A549 (cell line): ENCODE measurements around the gene AUTS2. TPM values are rescaled to one million over a fixed set of nuclear protein-coding genes. Genes with fewer than 3 reads are reported as not detected.

Source experiments
- ATAC-seq, 2 experiments: fragments of 200-7000 bp in 1 of 2; fragments of >200 bp in 1 of 2; cut with Nextera tagmentation in 1 of 2; cut with Tn5 transposase in 1 of 2; 3 replicates each; pipeline versions ENCODE4 v1.8.0 to v1.9.1; 2018 to 2020; ENCODE audit warnings: mild to moderate bottlenecking in 1 of 2, moderate library complexity in 1 of 2
- CTCF ChIA-PET: fragments of 300-600 bp; sonication (Branson Sonifier 250); formaldehyde crosslinking; extraction: SDS; loops from one replicate; lab custom pipeline; 2021; ENCODE audit warnings: antibody characterized with exemption, inconsistent platforms; lab: Yijun Ruan, JAX
- POLR2A ChIA-PET: fragments of 350-600 bp; formaldehyde crosslinking; extraction: SDS; loops from one replicate; lab custom pipeline; 2021; ENCODE audit warnings: antibody characterized with exemption, inconsistent platforms; lab: Yijun Ruan, JAX
- DNase-seq, 2 experiments: peaks; one replicate each; pipeline versions ENCODE4 v3.0.0 to v3.0.0-alpha.2; 2011 to 2016; ENCODE audit warnings: low read depth in 1 of 2, low spot score in 1 of 2
- FAIRE-seq: peaks from 2 replicates; lab custom pipeline; 2011; peaks lifted over from hg19 to GRCh38; lab: Jason Lieb, UNC
- H3K27ac ChIP-seq, 2 experiments: fragments of >200 bp; sonication (Bioruptor Twin); formaldehyde crosslinking; 3 replicates each; pipeline ENCODE4 v1.5.1; 2016 to 2017
- H3K4me1 ChIP-seq: fragments of >200 bp; sonication (Bioruptor Twin); formaldehyde crosslinking; 3 replicates; pipeline ENCODE4 v1.6.1; 2016
- H3K4me2 ChIP-seq: fragments of >200 bp; sonication (Bioruptor Twin); formaldehyde crosslinking; 3 replicates; pipeline ENCODE4 v1.6.1; 2016
- H3K4me3 ChIP-seq: fragments of >200 bp; sonication (Bioruptor Twin); formaldehyde crosslinking; 3 replicates; pipeline ENCODE4 v1.5.1; 2016
- H3K9me3 ChIP-seq: fragments of >200 bp; sonication (Bioruptor Twin); formaldehyde crosslinking; 3 replicates; pipeline ENCODE4 v1.6.1; 2016
- CBX2 ChIP-seq: fragments of 200-600 bp; sonication (generic); IDR thresholded peaks from 2 replicates; pipeline ENCODE4 v1.6.1; 2016; ENCODE audit warnings: low read depth, mild to moderate bottlenecking, borderline replicate concordance
- CEBPB ChIP-seq, 2 experiments: fragments of >200 bp in 1 of 2; sonication (Bioruptor Twin) in 1 of 2; formaldehyde crosslinking in 1 of 2; IDR thresholded peaks; 2 replicates each; pipeline ENCODE4 v1.6.1; 2012 to 2016
- CHD4 ChIP-seq: fragments of 200-600 bp; sonication (generic); IDR thresholded peaks from 2 replicates; pipeline ENCODE4 v1.6.1; 2016; ENCODE audit warnings: antibody characterized with exemption, mild to moderate bottlenecking, borderline replicate concordance
- CTCF ChIP-seq: fragments of >200 bp; sonication (Bioruptor Twin); formaldehyde crosslinking; IDR thresholded peaks from 3 replicates; pipeline ENCODE4 v1.5.1; 2016
- EHF ChIP-seq: fragments of 250-450 bp; sonication (Bioruptor Pico); IDR thresholded peaks from 2 replicates; pipeline ENCODE4 v1.5.0; 2020; ENCODE audit warnings: mild to moderate bottlenecking
- ELK1 ChIP-seq: fragments of 150-350 bp; IDR thresholded peaks from 2 replicates; pipeline ENCODE4 v1.6.1; 2014; ENCODE audit warnings: low read depth, mild to moderate bottlenecking, low read length
- ESRRA ChIP-seq: fragments of 150-350 bp; IDR thresholded peaks from 2 replicates; pipeline ENCODE4 v1.6.1; 2014; ENCODE audit warnings: mild to moderate bottlenecking, low read length, borderline replicate concordance
- HES2 ChIP-seq: fragments of >200 bp; sonication (Bioruptor Twin); formaldehyde crosslinking; IDR thresholded peaks from 2 replicates; pipeline ENCODE4 v1.6.1; 2016
- HOXA7 ChIP-seq: fragments of 250-450 bp; sonication (Bioruptor Pico); IDR thresholded peaks from 2 replicates; pipeline ENCODE4 v1.5.0; 2020; ENCODE audit warnings: mild to moderate bottlenecking, moderate library complexity
- JUN ChIP-seq, 2 experiments: fragments of >200 bp; sonication (Bioruptor Twin); formaldehyde crosslinking; IDR thresholded peaks; 2 replicates in 1 of 2; 3 replicates in 1 of 2; pipeline ENCODE4 v1.6.1; 2016 to 2017
- MAFK ChIP-seq: fragments of 450-650 bp; IDR thresholded peaks from 2 replicates; pipeline ENCODE4 v1.6.1; 2014; ENCODE audit not compliant: partially characterized antibody
- MAZ ChIP-seq: fragments of 150-350 bp; IDR thresholded peaks from 2 replicates; pipeline ENCODE4 v1.6.1; 2014; ENCODE audit warnings: antibody characterized with exemption, low read depth, low read length, borderline replicate concordance
- POLR2A ChIP-seq: IDR thresholded peaks from 2 replicates; pipeline ENCODE4 v1.6.1; 2012; ENCODE audit warnings: mild to moderate bottlenecking, low read length
- RFX5 ChIP-seq: fragments of 450-650 bp; IDR thresholded peaks from 2 replicates; pipeline ENCODE4 v1.7.1; 2014; ENCODE audit warnings: antibody characterized with exemption, mild to moderate bottlenecking, moderate library complexity
- SREBF2 ChIP-seq: fragments of 450-650 bp; IDR thresholded peaks from 2 replicates; pipeline ENCODE4 v1.6.1; 2014; ENCODE audit warnings: mild to moderate bottlenecking, moderate library complexity
- TFCP2L1 ChIP-seq: fragments of 250-450 bp; sonication (Bioruptor Pico); IDR thresholded peaks from 2 replicates; pipeline ENCODE4 v1.5.0; 2021; ENCODE audit warnings: mild to moderate bottlenecking
- TP53 ChIP-seq: fragments of 250-450 bp; sonication (Bioruptor Pico); IDR thresholded peaks from 2 replicates; pipeline ENCODE4 v1.5.0; 2021; ENCODE audit warnings: mild to moderate bottlenecking, moderate library complexity
- ZFP36 ChIP-seq: fragments of 450-650 bp; IDR thresholded peaks from 2 replicates; pipeline ENCODE4 v1.6.1; 2014; ENCODE audit warnings: borderline replicate concordance; ENCODE audit not compliant: partially characterized antibody
- WGBS: methylation state at CpG from one replicate; pipeline ENCODE4 v1.1.6; 2017; ENCODE audit errors: missing lambda C conversion rate; 5-methylcytosine and 5-hydroxymethylcytosine counted together
- polyA plus RNA-seq, 4 experiments: library from polyadenylated mRNA; depleted of rRNA in 3 of 4; stranded (reverse); fragments of >200 nt; fragmentation: RNase III in 1 of 4; extraction: RNeasy Plus Mini Kit Qiagen cat#74134 plus additional on column Dnase treatment in 1 of 4; gene quantifications; 2 replicates in 3 of 4; 3 replicates in 1 of 4; pipeline ENCODE4 v1.2.3, GENCODE V29; 2011 to 2017
- TF ChIP-seq, protein P1 (sequence below): fragments of >200 bp; sonication (Bioruptor Twin); formaldehyde crosslinking; IDR thresholded peaks from 3 replicates; pipeline ENCODE4 v1.6.1; 2016
- TF ChIP-seq, protein P2 (sequence below): fragments of 450-650 bp; IDR thresholded peaks from 2 replicates; pipeline ENCODE4 v1.6.1; 2014; ENCODE audit warnings: antibody characterized with exemption

The AUTS2 gene
- polyA plus RNA-seq, 2 of the 4 experiments (the other 2 are of a cell fraction) = 1.6 to 3.6 TPM

GRCh38 chr7:70621954-70622600 is 1023.8 kb downstream of the AUTS2 start:
- H3K4me2 ChIP-seq = no peak overlapping the region
- H3K27ac ChIP-seq = no peak overlapping the region
- ChIA-PET POLR2A (no interaction called here), CTCF (no interaction called here)
- ATAC-seq = no peak
- DNase-seq = no peak
- FAIRE-seq = no peak
- no peak overlapping the region for H3K4me3 ChIP-seq
- H3K9me3 ChIP-seq = no peaks in the 10 kb centered on the region
- WGBS = 59% methylated on average over 17 of the region's 17 CpGs
- no peak for TF ChIP-seq JUN (IDR thresholded peaks at IDR 0.05)
- no peak for TF ChIP-seq ZFP36
- no peak for TF ChIP-seq POLR2A
- no peak for TF ChIP-seq TFCP2L1 (CRISPR knock-in tag)
- TF ChIP-seq, all 56 proteins: peak for 0
- H3K4me1 ChIP-seq = no peaks in the 10 kb centered on the region

- Histone ChIP-seq H3K4me3 (no peak overlapping the region), H3K9me3 (no peaks in the 10 kb centered on the region), H3K4me2 (no peak overlapping the region), H3K27ac (no peak overlapping the region), H3K4me1 (no peaks in the 10 kb centered on the region)
- ChIA-PET POLR2A (no interaction called here), CTCF (no interaction called here)
- DNase-seq (no peak), FAIRE-seq (no peak), ATAC-seq (no peak)
- WGBS = 31% methylated on average over 5 of the region's 5 CpGs
- no peak for TF ChIP-seq ELK1
- no peak for TF ChIP-seq CEBPB (IDR thresholded peaks at IDR 0.05)
- no peak for TF ChIP-seq HOXA7 (CRISPR knock-in tag)
- no peak for TF ChIP-seq CHD4
- no peak for TF ChIP-seq CBX2
- TF ChIP-seq ESRRA = no peak
- TF ChIP-seq MAFK = no peak
- no peak for TF ChIP-seq SREBF2
- no peak for TF ChIP-seq HES2
- no peak for TF ChIP-seq TP53 (CRISPR knock-in tag)
- no peak for TF ChIP-seq RFX5
- TF ChIP-seq, protein P1, sequence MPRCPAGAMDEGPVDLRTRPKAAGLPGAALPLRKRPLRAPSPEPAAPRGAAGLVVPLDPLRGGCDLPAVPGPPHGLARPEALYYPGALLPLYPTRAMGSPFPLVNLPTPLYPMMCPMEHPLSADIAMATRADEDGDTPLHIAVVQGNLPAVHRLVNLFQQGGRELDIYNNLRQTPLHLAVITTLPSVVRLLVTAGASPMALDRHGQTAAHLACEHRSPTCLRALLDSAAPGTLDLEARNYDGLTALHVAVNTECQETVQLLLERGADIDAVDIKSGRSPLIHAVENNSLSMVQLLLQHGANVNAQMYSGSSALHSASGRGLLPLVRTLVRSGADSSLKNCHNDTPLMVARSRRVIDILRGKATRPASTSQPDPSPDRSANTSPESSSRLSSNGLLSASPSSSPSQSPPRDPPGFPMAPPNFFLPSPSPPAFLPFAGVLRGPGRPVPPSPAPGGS = no peak
- TF ChIP-seq MAZ = no peak
- no peak for TF ChIP-seq CTCF
- TF ChIP-seq, protein P2, sequence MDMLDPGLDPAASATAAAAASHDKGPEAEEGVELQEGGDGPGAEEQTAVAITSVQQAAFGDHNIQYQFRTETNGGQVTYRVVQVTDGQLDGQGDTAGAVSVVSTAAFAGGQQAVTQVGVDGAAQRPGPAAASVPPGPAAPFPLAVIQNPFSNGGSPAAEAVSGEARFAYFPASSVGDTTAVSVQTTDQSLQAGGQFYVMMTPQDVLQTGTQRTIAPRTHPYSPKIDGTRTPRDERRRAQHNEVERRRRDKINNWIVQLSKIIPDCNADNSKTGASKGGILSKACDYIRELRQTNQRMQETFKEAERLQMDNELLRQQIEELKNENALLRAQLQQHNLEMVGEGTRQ = no peak
- no peak for TF ChIP-seq EHF (CRISPR knock-in tag)
These were observed 1024.7 kb downstream of the AUTS2 start for GRCh38 chr7:70622936-70623335.
